Fibroblast of skin of left quadriceps (primary cell): ENCODE data around the gene MUS81.
"Not testable (repeated sequence)": the region's sequence is repeated elsewhere in the genome, so short reads cannot be mapped to it uniquely, and the experiment has no call there.

Source experiments
- DNase-seq, 2 experiments: peaks; one replicate each; pipeline ENCODE4 v3.0.0-alpha.2; 2013; ENCODE audit warnings: low read depth in 2 of 2

MUS81 gene

GRCh38 chr11:65844231-65844872 is 15.9 kb upstream of the MUS81 start:
- no peak for DNase-seq

GRCh38 chr11:65847746-65848145 is 12.5 kb upstream of the MUS81 start:
- no peak for DNase-seq

GRCh38 chr11:65848693-65849092 is 11.5 kb upstream of the MUS81 start:
- DNase-seq, result not testable (repeated sequence)

- DNase-seq, result no peak
Observed at GRCh38 chr11:65849366-65849765, 10.9 kb upstream of the MUS81 start.

- DNase-seq, result no peak
Observed at GRCh38 chr11:65849771-65850216, 10.4 kb upstream of the MUS81 start.

- DNase-seq, result no peak
Observed at GRCh38 chr11:65850217-65851082, 9.8 kb upstream of the MUS81 start.

- DNase-seq, result no peak
Observed at GRCh38 chr11:65851083-65851579, 9.1 kb upstream of the MUS81 start.

GRCh38 chr11:65851811-65852507 is 8.3 kb upstream of the MUS81 start:
- no peak for DNase-seq

- no peak for DNase-seq
Observed at GRCh38 chr11:65852508-65853245, 7.6 kb upstream of the MUS81 start.

- DNase-seq, result no peak
Observed at GRCh38 chr11:65853246-65853979, 6.8 kb upstream of the MUS81 start.

GRCh38 chr11:65854161-65854592 is 6.1 kb upstream of the MUS81 start:
- DNase-seq, result no peak

- DNase-seq, result no peak
Observed at GRCh38 chr11:65854852-65855837, 5.1 kb upstream of the MUS81 start.

GRCh38 chr11:65855927-65856363 is 4.3 kb upstream of the MUS81 start:
- DNase-seq, result no peak

- no peak for DNase-seq
Observed at GRCh38 chr11:65856689-65857499, 3.3 kb upstream of the MUS81 start.

- no peak for DNase-seq
Observed at GRCh38 chr11:65857500-65857852, 2.8 kb upstream of the MUS81 start.

GRCh38 chr11:65857853-65858680 is 2.2 kb upstream of the MUS81 start, which contains the start of gene CFL1:
Gene CFL1 (minus strand): TSS chr11:65858180. CDS start chr11:65858099, 81 bp downstream.
- peak; percentile 96 for DNase-seq

- no peak for DNase-seq
Observed at GRCh38 chr11:65858681-65859087, 1.5 kb upstream of the MUS81 start.
